Activated CD8-positive, alpha-beta memory T cell treated with anti-CD3 and anti-CD28 coated beads for 36 hours (primary cell): Measurements from ENCODE around the gene KBTBD13. TPM values are rescaled to one million over a fixed set of nuclear protein-coding genes. Genes with fewer than 3 reads are reported as not detected.
"Not testable (repeated sequence)": the region's sequence is repeated elsewhere in the genome, so short reads cannot be mapped to it uniquely, and the experiment has no call there.

Source experiments
- CTCF ChIA-PET: fragments of 350-600 bp; sonication (Branson Sonifier 250); formaldehyde crosslinking; loops from one replicate; lab custom pipeline; 2021; ENCODE audit warnings: antibody characterized with exemption; lab: Charles Lee
- POLR2A ChIA-PET: fragments of 350-600 bp; sonication (Branson Sonifier 250); formaldehyde crosslinking; loops from one replicate; lab custom pipeline; 2021; ENCODE audit warnings: antibody characterized with exemption; lab: Charles Lee
- total RNA-seq, 2 experiments: library from RNA; stranded (reverse); gene quantifications; one replicate each; pipeline ENCODE4 v1.2.3, GENCODE V29; 2021

The KBTBD13 gene
- total RNA-seq, 2 experiments from 2014 or later, result not detected

DNA sequence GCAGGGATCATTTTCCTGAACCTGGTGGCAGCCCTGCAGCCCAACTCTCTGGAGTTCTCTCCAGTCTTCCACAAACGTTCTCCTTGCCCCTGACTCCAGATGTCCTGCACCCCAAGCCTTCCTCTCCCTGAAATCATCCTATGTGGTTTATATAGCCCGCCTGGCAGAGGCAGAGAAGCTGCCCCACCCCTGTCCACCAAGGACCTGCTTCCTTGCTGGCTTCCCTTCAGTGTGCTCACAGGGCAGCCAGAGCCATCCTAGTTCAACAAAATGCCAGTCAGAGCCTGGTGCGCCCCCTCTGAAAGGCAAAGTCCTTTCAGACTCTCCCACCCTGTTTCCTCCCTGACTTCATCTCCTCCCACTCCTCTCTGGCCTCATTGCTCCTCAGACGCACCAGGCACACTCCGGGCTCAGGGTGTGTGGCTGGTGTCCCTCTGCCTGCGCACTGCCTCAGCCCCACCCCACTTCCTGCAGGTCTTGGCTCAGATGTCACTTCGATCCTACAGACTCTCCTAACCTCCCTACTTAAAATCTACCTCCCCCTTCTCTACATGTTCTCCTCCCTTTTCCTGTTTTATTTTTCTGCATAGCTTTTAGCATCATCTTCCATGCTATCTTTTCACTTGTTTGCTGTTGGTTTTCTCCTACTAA lies 5.9 kb downstream of the KBTBD13 start:
- ChIA-PET CTCF (interaction anchor here (1.1 kb wide), 1 partner anchor 184 kb away, joined by 3 read pairs; no protein-coding TSS in a partner anchor), POLR2A (no interaction called here)

DNA sequence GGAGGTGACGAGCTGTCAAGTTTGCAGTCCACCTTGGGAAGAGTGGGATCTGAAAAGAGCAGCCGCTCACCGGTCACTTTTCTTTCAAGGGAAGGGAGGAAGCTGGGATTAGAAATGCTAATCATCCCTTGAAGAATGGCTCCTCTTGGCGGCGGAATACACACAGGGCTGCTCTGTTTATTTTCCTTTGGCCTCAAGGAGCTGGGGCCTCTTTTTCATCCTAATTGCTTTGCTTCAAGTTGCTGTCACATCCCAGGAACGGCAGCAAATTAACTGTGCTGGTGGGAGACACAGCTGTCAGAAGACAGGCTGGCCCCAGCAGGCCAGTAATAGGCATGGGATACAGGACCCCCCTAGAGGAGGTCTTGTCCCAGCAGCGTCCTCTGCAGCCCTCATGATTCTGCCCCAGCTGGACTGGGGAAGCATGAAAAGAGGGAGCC lies 6.7 kb downstream of the KBTBD13 start:
- ChIA-PET CTCF (interaction anchor here (1.1 kb wide), 1 partner anchor 183 kb away, joined by 3 read pairs; no protein-coding TSS in a partner anchor), POLR2A (interaction anchor here (0.6 kb wide), 1 partner anchor 71 kb away, joined by 4 read pairs; no protein-coding TSS in a partner anchor)

DNA sequence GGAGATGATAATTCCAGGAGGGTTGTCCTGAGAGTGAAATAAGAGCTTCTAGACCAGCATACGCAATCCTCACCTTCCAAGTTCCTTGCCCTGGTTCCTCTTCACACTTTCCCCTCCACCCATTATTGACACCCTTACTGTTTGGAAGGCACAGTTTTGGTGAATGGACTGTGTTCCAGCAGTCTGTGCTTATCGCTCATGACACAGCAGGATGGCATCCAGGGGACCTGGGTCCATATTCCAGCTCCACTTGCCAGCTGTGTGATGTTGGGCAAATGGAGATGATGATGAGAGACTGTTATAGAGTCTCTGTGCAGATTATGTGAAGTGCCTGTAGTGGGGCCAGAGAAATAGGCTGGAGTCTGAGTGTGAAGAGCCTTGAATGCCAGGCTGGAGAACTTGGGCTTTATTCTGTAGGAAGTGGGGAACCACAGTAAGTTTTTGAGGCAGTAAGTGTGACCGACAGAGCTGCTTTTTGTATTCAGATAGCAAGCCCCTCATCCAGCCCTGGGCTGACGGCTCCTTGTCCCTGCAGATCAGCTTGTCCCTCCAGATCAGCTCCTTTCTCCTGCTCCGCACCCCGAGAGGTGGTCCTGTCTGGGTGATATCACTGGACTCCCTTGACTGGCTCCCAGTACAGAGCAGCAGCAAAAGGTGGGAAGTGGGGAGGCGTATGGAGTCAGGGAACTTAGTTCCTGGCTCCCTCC lies 8.1 kb downstream of the KBTBD13 start:
- ChIA-PET POLR2A (interaction anchor here (0.6 kb wide), 1 partner anchor 420 kb away, joined by 11 read pairs; no protein-coding TSS in a partner anchor), CTCF (interaction anchor here (1.2 kb wide), 1 partner anchor 51 kb away, joined by 4 read pairs; no protein-coding TSS in a partner anchor)

DNA sequence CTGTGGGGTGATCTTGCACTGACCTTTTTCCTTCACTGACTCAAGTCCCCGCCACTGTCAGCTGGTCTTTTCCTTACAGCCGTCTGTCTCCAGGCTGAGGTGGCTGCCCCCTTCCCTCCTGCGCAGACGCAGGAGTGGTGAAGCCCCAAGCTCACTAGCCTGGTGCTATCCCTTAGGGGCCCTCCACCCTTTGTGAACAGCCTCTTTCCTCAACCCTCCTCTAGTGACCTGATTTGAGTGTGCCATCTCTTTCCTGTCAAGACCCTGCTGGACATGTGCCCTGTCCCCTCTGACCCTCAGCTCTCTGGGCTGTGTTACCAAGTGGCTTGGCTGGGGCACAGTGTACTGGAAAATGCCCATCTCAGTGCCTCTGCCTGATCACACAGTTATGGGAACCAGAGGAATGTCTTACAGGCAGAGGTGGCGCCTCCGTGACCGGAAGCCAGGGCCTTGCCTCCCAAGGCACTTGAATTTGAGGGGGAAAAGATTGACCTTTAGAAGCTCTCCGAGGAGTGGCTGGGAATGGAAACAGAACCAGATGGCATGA lies 8.7 kb downstream of the KBTBD13 start:
- CTCF ChIA-PET, result interaction anchor here (1.2 kb wide), 1 partner anchor 51 kb away, joined by 4 read pairs; no protein-coding TSS in a partner anchor
- POLR2A ChIA-PET, result interaction anchor here (0.6 kb wide), 1 partner anchor 420 kb away, joined by 11 read pairs; no protein-coding TSS in a partner anchor

DNA sequence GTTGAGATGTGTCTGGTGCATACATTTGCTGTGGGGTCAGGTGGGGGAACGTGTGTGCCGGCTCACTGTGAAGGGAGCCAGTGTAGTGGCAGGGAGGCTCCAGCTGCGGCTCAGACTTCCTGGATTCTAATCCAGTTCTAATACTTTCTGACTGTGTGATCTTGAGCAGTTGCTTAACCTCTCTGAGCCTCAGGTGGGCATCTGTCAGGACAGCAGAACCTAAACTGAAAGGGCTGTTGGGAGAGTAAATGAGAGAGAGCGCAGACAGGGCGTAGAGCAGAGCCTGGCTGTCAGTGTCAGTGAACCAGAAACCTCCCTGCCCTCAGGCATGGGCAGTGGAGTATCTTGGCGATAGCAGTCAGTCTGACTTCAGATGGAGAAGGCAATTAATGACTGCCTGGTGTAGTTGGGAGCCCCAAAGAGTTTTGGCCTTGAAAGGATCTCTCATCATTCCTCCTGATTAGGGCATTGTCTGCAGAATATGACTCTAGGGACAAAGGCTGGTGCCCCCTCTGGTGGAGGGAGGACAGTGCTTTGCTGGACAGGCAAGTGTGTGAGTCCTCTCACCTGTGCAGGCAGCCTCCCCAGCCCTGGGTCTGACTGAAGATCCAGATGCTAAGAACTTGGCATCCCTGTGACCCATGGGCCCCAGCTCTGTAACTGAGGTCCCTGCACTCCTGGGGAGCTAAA lies 9.6 kb downstream of the KBTBD13 start:
- ChIA-PET CTCF (no interaction called here), POLR2A (no interaction called here)

DNA sequence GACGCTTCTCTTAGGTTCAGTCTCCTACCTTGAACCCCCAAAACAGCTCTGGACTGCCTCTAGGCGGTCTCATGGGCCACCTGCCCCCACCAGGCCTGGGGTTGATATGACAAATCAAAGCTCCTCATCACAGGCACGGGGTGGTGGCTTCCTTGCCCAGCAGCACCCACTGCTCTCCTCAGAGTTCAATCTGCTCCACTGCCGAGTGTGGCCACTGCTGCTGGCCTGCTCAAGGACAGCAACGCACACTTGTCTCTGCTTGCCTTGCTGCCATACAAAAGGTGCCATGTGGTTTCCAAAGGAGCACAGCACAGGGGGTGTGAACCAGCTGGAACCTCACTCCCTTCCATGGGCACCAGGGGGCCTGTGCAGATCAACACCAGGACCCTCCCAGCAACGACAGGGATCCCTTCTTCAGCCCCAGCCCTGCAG lies 10.2 kb downstream of the KBTBD13 start:
- ChIA-PET CTCF (interaction anchor here (0.8 to 1.3 kb wide), 2 partner anchors 11 to 32 kb away, joined by 3 to 6 read pairs; no protein-coding TSS in a partner anchor), POLR2A (no interaction called here)

DNA sequence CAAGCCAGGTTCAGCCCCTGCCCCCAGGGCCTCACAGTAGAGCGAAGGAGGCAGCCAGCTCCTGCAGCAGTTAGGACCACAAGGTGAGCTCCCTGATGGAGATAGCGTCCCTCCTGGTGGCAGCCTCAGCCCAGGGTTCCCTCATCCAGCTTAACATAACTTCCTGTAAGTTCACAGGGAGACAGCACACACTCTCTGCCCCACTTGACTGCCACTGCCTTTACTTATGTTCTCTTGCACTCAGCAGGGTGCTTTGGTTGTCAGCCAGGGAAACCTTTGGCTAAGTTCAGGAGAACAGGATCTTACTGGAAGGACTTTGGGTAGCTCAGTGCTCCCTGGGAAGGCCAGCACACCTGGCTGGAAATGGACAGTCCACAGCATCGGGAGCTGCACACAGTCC lies 10.9 kb downstream of the KBTBD13 start:
- ChIA-PET POLR2A (no interaction called here), CTCF (interaction anchor here (0.8 to 1.3 kb wide), 2 partner anchors 11 to 32 kb away, joined by 3 to 6 read pairs; no protein-coding TSS in a partner anchor)

DNA sequence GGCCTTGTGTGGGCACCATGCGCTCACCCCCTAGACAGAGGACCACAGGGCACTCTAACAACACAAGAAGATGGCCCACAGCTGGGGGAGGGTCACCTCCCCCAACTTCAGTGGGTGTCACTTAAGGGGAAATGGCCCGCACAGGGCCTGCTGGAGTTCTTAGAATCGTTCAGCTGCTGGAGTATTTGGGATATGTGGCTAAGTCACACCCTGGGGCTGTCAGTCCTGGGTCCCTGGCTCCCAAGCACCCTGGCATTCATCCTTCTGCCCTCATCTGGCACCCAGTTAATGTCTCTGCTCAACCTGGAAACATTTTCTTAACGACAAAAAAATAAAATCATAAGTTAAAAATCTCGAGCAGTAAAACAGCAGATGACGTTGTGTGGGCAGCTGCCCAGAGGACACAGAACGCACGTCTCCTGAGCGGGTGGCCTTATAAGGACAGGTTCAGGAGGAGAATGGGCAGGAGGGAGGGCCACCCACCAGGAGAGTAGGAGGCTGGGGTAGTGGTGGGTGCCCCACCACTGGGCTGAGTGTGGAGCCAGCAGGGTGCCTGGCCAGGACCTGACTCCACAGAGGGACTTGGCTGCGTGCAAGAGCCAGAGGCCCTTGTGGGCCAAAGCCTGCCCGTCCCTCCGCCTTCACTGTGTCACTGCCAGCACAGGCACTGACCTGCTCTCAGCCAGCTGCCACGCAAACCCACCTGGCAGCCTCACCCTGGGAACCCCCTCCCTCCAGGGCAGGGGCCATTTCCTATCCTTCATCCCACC lies 11.5 kb downstream of the KBTBD13 start:
- CTCF ChIA-PET, result interaction anchor here (1.3 kb wide), 1 partner anchor 33 kb away, joined by 3 read pairs; no protein-coding TSS in a partner anchor

DNA sequence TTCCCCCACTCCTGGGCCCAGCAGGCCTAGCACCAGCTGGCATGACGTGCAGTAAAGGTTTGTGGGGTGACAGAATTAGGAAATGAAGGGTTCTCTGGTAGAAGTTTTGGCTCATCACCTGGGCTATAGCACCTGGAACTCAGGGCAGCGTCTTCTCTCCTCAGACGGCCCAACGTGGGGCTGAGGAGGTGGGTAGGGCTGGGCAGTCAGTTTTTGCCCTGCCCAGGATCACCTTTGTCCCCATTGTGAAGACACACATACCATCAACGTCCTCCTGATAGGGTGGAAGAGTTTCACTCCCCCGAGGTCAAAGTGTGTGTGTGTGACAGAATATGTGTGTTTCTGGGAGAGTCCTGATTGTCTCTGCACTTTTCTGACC lies 12.1 kb downstream of the KBTBD13 start:
- CTCF ChIA-PET, result no interaction called here

More for the DNA sequence above, 11.5 kb downstream of the KBTBD13 start:
- POLR2A ChIA-PET, result no interaction called here

DNA sequence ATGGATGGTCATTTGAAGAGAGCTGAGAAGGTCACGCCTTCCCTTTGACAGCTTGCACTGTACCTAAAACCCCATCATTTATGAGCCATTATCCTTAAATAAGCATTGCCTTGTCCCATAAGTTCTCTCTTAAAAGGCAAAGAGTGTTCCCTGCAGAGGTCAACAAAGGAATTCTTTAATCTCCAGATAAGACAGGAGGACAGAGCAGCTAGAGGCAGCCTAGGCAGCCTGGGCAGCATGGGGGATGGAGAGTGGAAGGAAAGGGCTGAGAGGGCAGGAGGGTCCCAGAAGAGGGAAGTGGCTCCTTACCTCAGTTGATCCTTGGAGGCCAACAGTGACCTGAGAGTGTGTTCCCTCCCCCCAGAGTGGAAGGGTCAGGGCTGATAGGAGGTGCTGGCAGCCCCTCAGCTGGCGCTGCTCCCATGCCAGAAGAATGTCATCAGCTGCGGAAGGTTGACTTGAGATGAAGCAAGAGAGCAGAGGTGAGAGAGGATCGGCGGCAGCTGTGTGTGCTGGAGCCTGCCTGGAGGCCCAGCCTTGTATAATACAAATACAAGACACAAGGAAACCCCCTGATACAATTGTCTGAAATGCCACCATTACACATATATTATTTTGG lies 12.8 kb downstream of the KBTBD13 start:
- CTCF ChIA-PET, result no interaction called here
- POLR2A ChIA-PET, result no interaction called here

More for the DNA sequence above, 12.1 kb downstream of the KBTBD13 start:
- POLR2A ChIA-PET, result no interaction called here

DNA sequence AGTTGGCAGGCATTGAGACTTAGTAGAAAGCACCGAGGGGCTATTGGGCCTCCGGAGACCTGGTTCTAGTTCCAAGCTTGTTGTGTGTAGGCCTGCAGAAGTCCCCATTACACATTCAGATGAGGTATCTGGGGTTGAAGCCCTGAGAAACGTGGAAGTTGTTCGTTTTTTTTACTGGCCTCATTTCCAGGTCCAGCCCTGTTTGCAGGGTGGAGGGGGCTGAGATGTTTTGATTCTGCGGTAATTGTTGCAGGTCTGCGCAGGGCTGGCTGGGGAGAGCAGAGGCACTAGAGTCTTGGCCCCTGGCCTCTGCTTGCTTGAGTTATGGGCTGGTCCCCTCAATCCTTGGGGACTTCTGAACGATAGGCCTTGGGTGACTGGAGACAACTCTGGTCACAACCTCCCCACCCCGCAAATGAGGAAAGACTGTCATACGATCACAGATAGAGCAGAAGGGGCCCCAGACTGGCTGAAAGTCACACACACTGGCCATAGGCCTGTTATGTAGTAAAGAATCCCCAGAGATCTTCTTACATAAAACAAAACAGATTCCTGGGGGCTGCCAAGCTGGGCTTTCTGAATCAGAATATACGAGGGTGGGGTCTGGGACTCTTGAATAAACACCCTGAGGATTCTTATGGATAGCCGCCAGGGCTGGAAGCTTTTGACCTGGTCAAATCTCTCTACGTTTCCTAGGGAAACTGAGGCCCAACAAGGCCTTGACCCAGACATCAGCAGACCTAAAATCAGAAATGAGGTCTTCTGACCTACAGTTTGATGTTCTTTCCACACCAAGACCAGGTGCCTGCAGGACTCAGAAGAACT lies 15.6 kb downstream of the KBTBD13 start:
- POLR2A ChIA-PET, result no interaction called here

DNA sequence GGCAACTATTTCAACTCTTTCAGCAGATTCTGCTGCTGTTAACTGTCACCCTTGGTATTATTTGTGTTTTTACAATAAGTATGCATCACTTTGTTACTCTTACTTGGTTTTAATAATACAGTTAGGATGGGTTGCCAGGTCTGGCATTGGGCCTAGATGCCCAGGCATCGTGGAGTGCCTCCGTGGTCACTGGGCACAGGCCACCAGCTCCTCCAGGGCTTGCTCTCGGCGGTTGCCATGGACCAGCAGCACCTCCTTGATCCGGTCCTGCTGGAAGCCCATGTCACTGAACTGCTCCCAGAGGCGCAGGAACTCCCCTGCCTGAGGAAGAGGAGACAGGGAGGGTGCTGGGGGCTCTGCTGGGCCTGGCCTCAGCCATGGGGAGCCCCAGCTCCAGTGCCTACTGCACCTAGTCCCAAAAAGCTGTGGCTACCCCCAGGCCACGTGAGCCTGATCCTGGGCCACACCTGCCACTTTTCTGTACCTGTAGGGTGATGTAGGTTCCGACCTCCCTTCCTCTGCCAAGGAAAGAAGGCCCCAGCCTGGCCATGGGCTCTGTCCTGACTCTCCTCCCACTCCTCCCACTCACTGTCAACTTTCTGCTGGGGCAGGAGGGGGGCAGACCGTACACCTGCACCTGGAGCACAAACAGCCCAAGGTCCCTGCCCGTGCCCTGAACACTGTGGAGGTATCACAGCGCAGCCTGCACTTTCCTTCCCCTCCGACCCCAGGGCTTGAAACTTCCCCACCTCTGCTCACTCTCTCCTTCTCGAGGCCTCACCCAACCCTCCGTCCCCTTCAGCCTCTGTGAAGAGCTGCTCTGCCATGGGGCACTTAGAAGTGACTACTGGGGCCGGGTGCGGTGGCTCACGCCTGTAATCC lies 16.6 kb downstream of the KBTBD13 start:
- ChIA-PET POLR2A (no interaction called here), CTCF (no interaction called here)

More for the DNA sequence above, 15.6 kb downstream of the KBTBD13 start:
- CTCF ChIA-PET, result no interaction called here

DNA sequence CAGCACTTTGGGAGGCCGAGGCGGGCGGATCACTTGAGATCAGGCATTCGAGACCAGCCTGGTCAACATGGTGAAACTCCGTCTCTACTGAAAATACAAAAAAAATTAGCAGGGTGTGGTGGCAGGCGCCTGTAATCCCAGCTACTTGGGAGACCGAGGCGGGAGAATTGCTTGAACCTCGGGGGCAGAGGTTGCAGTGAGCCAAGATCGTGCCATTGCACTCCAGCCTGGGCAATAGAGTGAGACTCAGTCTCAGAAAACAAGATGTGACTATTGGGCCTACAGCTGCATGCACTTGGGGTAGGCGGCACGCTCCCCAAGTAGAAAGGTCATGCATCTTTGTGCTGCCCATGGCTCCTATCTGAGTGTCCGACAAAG lies 17.2 kb downstream of the KBTBD13 start:
- POLR2A ChIA-PET, CTCF ChIA-PET: not testable (repeated sequence)

DNA sequence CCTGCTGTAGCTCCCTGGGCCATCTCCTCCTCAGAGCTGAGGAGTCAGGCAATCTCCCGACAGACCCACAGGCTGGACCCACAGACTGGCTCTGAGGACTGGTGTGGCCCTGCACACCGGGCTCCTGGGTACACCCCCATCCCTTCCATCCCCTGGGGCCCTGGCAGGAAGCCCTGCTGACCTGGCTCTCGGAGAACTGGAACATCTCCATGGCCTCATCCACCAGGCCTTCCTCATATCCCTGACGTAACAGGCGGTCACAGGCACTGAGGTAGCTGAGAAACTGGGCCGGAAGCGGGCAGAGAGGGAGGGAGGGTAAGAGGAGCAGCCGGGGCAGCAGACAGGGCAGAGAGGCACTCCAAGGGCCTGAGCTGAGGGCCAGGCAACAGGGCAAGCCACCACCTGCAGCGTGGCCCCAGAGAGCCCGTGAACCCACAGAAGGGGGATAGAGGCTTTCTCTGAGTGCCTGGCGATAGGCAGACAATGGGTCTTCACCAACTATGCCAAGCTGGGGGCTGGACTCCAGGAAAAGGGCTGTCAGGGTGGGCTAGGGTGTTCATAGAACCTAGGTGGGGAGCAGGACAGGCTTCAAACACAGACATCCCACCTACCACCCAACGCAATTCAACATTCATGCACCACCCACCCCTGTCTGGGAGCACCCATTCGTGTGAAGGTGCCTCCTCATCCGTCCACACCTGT lies 17.9 kb downstream of the KBTBD13 start:
- ChIA-PET POLR2A (no interaction called here), CTCF (no interaction called here)

DNA sequence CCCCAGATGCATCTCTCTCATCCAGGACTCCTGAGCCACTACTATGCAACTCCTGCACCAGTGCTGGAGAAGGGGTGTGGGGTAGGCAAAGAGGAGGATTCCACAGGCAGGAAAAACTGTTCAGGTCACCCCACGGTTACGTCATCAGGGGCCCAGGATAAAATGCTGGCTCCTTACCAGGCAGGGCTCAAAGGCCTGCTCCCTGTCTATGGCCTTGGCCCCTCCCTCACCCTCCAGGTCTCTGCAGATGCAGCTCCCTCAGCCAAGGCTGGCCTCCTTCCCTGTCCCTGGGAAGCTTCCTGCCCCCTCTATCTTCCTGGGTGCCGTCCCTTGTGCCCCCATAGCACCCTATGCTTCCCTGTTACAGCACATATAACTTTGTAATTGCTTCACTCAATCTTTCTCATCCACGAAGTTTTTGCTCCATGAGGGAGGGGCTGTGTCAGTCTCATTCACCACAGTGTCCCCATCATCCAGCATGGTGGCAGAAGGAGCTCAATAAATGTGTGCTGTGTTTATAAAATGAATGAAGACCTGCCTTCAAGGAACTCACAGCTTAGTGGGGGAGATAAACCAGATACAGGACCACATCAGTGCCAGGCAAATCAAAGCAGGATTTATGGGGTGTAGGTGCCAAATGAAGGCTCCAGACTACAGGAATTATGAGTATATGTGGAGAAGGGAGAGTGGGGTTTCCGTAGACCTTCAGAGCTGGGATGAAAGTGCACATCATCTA lies 18.6 kb downstream of the KBTBD13 start:
- ChIA-PET CTCF (no interaction called here), POLR2A (no interaction called here)
